Vagina (tissue), 2 donors: ENCODE results near the gene ROR2. TPM values are rescaled to one million over a fixed set of nuclear protein-coding genes. Genes with fewer than 3 reads are reported as not detected.

Experiments
- DNase-seq, 2 donors: peaks; one replicate each; pipeline ENCODE4 v3.0.0-alpha.2; 2017; ENCODE audit errors: extremely low spot score in 2 of 2
- H3K27ac ChIP-seq: fragments of 200-600 bp; sonication (generic); one replicate; pipeline ENCODE4 v1.5.1; 2019
- H3K27me3 ChIP-seq: fragments of 200-600 bp; sonication (generic); one replicate; pipeline ENCODE4 v1.5.1; 2019
- H3K36me3 ChIP-seq, 2 donors: fragments of 200-600 bp; sonication (generic); one replicate each; pipeline ENCODE4 v1.5.1; 2017 to 2019
- H3K4me1 ChIP-seq: fragments of 200-600 bp; sonication (generic); one replicate; pipeline ENCODE4 v1.5.1; 2019
- H3K4me3 ChIP-seq, 2 donors: fragments of 200-600 bp; sonication (generic); 1 replicate in 1 of 2; 2 replicates in 1 of 2; pipeline ENCODE4 v1.5.1; 2016 to 2019
- H3K9me3 ChIP-seq: fragments of 200-600 bp; sonication (generic); one replicate; pipeline ENCODE4 v1.5.1; 2019
- CTCF ChIP-seq, 3 experiments: fragments of 450-650 bp in 2 of 3; fragments of 200-600 bp in 1 of 3; sonication (generic) in 1 of 3; IDR thresholded peaks; one replicate each; pipeline ENCODE4 v1.5.1; 2017 to 2019; ENCODE audit warnings: antibody characterized with exemption in 3 of 3, mild to moderate bottlenecking in 2 of 3, moderate library complexity in 2 of 3
- POLR2A ChIP-seq, 2 donors: fragments of 450-650 bp; IDR thresholded peaks; one replicate each; pipeline ENCODE4 v1.6.1; 2017; ENCODE audit warnings: antibody characterized with exemption in 2 of 2, mild to moderate bottlenecking in 2 of 2, moderate library complexity in 2 of 2
- POLR2AphosphoS5 ChIP-seq, 2 donors: sonication (generic); formaldehyde crosslinking; IDR thresholded peaks; one replicate each; pipeline ENCODE4 v1.9.0; 2017; ENCODE audit warnings: antibody characterized with exemption in 2 of 2, mild to moderate bottlenecking in 2 of 2, low read depth in 1 of 2; ENCODE audit not compliant: insufficient read depth in 1 of 2
- intact Hi-C: fragments of 100-400 bp; cut with DNase I; formaldehyde crosslinking; loops from one replicate; pipeline ENCODE4 v1.15.1; 2023
- total RNA-seq: library from RNA; depleted of rRNA; stranded (reverse); fragments of >200 nt; gene quantifications from one replicate; pipeline ENCODE4 v1.2.3, GENCODE V29; 2016

ROR2 gene
- total RNA-seq, 1 donor from 2014 or later, result 22.3 TPM

GRCh38 chr9:91572811-91573210 is 377.2 kb downstream of the ROR2 start:
- Histone ChIP-seq H3K36me3 (no peaks in the 10 kb centered on the region), H3K4me1 (no peaks in the 10 kb centered on the region), H3K27me3 (no peaks in the 10 kb centered on the region), H3K4me3 (no peak overlapping the region), H3K9me3 (no peaks in the 10 kb centered on the region), H3K27ac (no peak overlapping the region)
- no peak for DNase-seq
- intact Hi-C loops, result no loop called here
- TF ChIP-seq POLR2AphosphoS5 (IDR thresholded peaks at IDR 0.05; ENCODE audit: insufficient read depth in 1 of 2, low read depth in 1 of 2), result no peak
- no peak for TF ChIP-seq POLR2A (IDR thresholded peaks at IDR 0.05)
- no peak for TF ChIP-seq CTCF (IDR thresholded peaks at IDR 0.05)

GRCh38 chr9:91572044-91572443 is 378.0 kb downstream of the ROR2 start:
- intact Hi-C loops, result no loop called here
- DNase-seq, result no peak
- TF ChIP-seq CTCF (IDR thresholded peaks at IDR 0.05) (no peak), POLR2AphosphoS5 (IDR thresholded peaks at IDR 0.05; ENCODE audit: insufficient read depth in 1 of 2, low read depth in 1 of 2) (peak in 1 of 2 donors; percentile 56)
- no peaks in the 10 kb centered on the region for H3K9me3 ChIP-seq
- no peak overlapping the region for H3K4me3 ChIP-seq
- no peak overlapping the region for H3K27ac ChIP-seq
- no peaks in the 10 kb centered on the region for H3K27me3 ChIP-seq
- H3K4me1 ChIP-seq, result no peaks in the 10 kb centered on the region
- H3K36me3 ChIP-seq, result no peaks in the 10 kb centered on the region

- H3K4me3 ChIP-seq, result no peak overlapping the region
- H3K36me3 ChIP-seq, result no peaks in the 10 kb centered on the region
- H3K9me3 ChIP-seq, result no peaks in the 10 kb centered on the region
- no peak for DNase-seq
- no peaks in the 10 kb centered on the region for H3K27me3 ChIP-seq
- intact Hi-C loops, result no loop called here
- H3K27ac ChIP-seq, result no peak overlapping the region
- TF ChIP-seq POLR2A (IDR thresholded peaks at IDR 0.05), result no peak
- TF ChIP-seq POLR2AphosphoS5 (IDR thresholded peaks at IDR 0.05; ENCODE audit: insufficient read depth in 1 of 2, low read depth in 1 of 2), result no peak
- TF ChIP-seq CTCF (IDR thresholded peaks at IDR 0.05), result no peak
- H3K4me1 ChIP-seq, result no peaks in the 10 kb centered on the region
Measured at GRCh38 chr9:91571036-91571435, 379.0 kb downstream of the ROR2 start.

- H3K4me1 ChIP-seq, result no peaks in the 10 kb centered on the region
- intact Hi-C loops, result no loop called here
- no peaks in the 10 kb centered on the region for H3K36me3 ChIP-seq
- no peak for DNase-seq
- H3K9me3 ChIP-seq, result no peaks in the 10 kb centered on the region
- H3K27ac ChIP-seq, result no peak overlapping the region
- H3K27me3 ChIP-seq, result no peaks in the 10 kb centered on the region
- TF ChIP-seq CTCF (IDR thresholded peaks at IDR 0.05) (no peak), POLR2AphosphoS5 (IDR thresholded peaks at IDR 0.05; ENCODE audit: insufficient read depth in 1 of 2, low read depth in 1 of 2) (no peak), POLR2A (IDR thresholded peaks at IDR 0.05) (no peak)
- H3K4me3 ChIP-seq, result no peak overlapping the region
Measured at GRCh38 chr9:91567642-91568274, 382.3 kb downstream of the ROR2 start.

GRCh38 chr9:91564081-91564670 is 385.9 kb downstream of the ROR2 start:
- Histone ChIP-seq H3K4me1 (no peaks in the 10 kb centered on the region), H3K4me3 (no peak overlapping the region), H3K27me3 (no peaks in the 10 kb centered on the region), H3K27ac (no peak overlapping the region), H3K9me3 (no peaks in the 10 kb centered on the region), H3K36me3 (no peaks in the 10 kb centered on the region)
- no peak for TF ChIP-seq CTCF (IDR thresholded peaks at IDR 0.05)
- no peak for TF ChIP-seq POLR2A (IDR thresholded peaks at IDR 0.05)
- no peak for TF ChIP-seq POLR2AphosphoS5 (IDR thresholded peaks at IDR 0.05; ENCODE audit: insufficient read depth in 1 of 2, low read depth in 1 of 2)
- DNase-seq, result no peak
- intact Hi-C loops, result no loop called here
